ENCODE data around the gene CCDC12.
A peak's percentile ranks its signal among the peaks of the same experiment; 100 is the strongest.

CCDC12 gene

DNA sequence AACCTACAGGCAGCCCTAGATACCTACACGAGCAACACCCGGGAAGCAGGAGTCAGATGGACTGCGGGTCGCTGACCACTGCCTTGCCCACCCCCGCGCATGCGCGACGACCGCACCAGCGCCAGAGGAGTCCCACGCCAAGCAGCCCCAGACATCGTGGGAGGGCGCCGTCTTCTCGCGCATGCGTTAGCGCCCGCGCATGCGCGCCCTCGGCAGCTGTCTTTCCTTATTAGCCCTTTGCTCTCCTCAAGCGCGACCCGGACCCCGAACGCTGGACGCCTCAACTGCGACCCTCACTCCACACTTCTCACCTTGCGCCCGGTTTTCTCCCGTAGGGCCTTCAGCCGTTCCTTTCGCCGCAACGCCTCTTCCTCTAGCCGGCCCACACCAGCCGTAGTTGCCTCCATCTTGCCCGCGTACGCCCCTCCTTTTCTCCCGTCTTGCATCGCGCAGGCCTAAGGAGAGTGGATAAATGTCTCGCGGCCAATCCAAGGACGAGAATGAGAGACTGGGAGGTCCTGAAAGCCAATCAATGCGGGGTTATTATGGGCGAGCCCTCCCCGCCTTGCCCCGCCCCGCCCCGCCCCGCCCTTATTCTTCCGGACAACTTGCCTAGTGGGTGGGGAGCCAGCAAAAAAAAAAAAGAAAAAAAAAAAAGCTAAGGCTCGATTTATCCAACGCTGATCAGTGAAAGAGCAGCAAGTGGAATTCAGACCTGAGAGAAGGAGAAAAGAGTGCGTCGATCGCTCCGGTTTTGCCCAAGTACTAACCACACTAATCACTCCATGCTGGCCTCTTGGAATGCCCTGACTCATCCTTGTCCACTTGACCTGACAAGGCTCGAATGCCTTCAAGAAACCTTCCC is at the start of gene CCDC12:
CCDC12 (minus strand) TSS at position 420 of the 865 bp plus-strand sequence; CDS start at position 407, 13 bp downstream.
- peak; percentile 82 for DNase-seq

DNA sequence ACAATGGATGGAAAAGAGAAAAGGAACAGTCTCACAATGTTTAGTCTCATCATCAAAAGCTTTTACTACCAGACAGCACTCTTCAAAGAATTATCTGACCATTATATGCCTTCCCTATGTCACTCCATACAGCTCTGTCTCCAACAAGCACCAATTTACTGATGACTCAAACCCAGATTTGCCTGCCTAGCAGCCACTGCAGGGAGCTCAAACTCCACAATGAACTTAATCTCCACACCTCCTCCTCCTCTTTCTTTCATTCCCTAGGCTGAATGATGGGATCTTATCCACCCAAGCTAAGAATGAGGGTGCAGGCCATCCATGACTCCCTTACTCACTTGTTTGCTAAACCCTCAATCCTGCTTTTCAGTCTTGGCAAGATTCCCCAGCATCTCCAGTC is 48.4 kb upstream of the CCDC12 start:
- DNase-seq = no peak

DNA sequence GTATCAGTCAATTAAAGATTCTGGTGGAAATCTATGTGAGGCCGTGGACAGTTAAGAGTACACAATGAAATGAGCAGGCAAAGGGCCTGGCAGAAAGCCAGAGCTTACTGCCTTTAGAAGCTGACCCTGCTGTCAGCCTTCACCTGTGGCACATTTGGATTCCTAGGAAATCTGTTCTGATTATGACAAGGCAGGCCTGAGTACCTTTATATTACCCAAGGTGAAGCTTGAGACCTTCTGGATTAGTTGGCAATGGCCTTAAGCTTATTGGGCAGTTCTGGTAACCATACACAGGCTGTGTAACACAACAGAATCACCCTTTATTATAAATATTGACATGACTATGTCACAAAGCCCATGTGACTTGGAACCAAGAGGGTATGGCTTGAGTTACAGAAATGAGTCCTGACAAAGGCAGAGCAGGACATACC is 46.1 kb upstream of the CCDC12 start:
- no peak for DNase-seq

DNA sequence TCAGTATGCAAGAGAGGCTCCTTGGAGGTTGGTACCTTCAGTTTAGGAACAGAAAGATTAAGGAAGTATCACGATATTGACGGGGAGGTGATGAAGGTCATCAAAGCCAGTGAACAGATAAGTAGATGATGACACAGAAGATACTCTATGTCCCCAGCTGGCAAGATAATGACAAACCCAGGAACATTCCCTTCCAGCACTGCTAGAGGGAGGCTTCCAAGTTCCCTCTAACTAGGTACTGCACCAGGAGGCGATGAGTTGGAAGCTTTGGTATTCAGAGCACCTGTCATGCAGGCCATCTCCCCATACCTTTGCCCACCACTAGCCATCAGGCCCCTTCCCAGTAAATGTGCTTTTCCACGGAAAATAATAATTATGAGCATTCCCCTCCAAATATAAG is 43.8 kb upstream of the CCDC12 start:
- no peak for DNase-seq

DNA sequence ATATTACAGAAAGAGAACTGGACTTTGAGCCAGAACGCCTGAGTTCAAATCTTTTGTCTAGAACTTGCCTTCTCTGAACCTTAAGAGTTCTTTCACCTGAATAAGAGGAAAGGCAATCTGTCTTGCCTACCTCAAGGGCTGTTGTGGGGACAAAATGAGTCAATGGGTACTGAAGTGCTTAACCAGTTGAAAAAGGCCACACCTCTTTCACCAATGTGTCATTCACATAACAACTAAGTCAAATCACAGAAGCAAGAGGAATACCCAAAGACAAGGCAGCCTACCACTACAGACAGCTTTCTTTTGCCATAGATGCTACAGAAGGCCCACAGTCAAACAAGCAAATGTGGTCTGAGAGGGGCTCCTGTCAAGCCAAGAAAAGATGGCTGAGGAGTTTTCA is 42.7 kb upstream of the CCDC12 start:
- no peak for DNase-seq

DNA sequence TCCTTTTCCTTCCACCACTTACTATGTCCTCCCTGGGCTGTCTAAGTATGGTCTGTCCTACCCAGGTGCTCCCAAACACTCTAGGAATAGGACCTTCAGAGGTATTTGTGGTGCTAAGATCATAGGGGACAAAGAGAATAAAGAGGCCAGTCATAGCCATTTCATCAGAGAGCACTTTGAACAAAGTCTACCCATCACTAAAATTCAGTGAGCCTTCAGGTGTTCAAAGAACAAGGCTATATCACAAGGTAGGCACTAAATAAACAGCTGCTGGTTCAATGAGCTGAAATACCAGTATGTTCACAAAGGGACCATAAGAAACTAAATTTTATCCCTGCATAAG is 41.7 kb upstream of the CCDC12 start:
- no peak for DNase-seq

DNA sequence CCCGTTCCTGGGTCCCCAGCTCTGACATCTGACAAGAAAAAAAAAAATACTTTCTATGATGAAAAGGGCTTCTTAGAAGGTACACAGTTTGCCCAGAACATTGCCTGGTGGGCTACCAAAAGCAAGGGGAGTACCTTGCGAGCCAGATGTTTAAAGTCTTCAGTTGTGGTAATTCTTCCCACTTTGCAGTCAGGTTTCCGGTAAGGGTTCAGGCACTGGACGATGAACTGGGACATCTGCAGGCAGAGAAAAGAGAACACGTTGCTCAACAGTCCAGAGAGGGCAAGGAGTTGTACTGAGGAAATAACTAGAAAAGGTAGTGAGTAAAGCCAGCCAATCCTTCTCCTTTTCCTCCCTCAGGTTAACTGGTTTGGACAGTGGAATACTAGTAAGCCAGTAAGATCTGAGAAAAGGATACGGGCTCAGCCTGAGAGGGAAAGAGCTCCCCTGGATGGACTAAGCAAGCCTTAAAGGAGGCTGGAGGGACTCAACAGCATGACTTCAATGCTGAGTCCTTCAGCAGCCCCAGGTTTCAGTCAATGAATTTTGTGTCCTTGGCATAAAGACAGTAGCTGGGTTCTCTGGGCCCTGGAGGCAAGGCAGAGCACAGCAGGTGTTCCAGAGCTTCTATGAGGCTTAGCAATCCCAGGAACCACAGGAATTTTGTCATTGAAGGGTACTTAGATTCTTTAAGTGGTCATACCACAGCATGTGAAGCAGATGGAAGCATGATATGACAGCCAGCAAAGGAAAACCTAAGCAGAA is 41.1 kb upstream of the CCDC12 start:
- no peak for DNase-seq

DNA sequence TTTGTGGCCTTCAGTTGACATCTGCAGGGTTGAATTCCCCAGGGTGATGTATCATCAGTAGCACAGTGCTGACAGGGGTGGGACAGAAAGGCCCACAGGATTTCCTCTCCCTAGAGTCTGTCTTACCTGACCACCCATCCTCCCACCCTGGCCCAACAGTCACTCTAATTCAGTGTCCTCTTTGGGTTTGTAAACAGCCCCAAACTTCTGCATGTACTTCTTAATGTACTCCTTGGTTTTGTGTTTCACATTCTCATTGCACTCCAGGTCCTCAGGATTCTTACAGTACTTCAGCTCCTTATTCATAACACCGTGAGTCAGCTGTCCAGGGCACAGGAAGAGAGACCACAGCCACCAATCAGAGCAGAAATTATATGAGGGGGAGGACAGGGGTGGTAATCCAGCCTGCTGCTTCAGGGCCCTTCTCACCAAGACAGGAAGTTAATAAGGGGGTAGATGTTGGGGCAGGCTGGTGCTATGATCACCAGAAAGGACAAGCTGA is 40.4 kb upstream of the CCDC12 start:
- DNase-seq = no peak

DNA sequence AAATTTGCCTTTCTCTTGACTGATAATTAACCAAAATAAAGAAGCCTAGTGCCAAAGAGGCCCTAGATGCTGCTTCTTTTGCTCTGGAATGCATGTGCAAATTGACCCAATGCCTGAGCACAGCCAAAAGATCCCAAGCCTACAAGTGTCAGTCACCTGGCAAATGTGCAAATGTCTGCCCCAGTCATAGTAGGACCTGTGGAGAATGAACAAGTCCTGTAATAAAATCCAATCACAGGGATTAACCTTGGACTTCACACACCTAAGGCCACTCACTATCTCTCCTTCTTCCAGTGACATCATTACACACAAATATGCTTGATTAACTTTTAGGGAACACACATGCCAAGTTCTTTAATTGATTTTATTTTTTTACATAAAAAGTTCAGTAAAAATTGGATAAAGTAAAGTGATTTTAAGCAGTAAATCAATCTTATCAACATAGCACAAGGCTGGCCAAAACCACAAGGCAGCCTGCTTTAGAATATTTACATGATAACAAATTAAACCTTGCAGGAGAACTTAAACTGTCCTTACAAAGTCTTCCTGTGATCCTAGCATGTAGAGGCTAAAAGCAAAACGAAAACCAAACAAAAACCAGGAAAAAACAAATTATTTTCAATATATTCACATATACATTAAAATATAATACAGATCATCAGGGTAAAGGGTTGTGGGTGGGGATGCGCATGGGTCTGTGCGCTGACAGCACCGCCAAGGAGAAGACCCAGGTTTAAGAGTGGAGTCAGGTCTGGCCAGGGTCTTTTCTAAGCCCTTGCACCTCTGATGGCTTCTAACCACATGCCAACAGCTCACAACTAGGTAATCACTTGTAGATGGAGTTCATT is 39.8 kb upstream of the CCDC12 start:
- DNase-seq = no peak

DNA sequence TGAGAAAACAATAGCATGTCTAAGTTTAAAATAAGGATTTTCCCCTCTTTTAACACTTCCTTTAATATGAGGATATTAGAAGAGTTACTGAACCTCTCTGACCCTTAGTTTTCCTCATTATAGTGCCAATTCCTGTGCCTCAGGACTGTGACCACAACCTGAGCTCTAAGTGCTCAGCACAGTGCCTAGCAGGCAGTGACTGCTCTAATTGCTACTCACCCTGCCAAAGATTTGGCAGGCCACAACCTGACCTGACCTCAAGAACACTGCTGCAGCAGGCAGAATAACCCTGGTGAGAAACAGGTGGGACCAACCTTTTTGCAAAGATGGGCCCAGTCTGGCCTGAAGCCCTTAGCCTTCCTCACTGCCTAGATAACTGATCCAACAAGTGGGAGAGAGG is 38.6 kb upstream of the CCDC12 start:
- no peak for DNase-seq

DNA sequence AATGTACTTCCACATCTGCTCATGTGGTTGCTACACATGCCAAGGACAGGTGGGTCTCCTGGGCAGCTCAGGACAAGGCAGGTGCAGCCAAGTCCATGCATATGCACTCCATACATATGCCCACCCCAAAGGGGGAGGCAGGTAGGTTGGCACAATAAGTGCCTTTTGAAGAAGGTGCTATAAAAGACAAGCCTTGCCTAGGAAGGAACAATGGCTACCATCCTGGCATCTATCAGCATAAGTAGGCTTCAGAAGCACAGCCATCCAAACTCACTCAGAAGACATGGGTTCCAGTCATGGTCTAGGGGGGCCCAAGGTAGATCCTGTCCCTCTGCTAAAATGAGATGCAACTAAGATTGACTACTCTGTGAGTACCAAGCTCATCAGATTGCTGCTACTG is 37.5 kb upstream of the CCDC12 start:
- DNase-seq = no peak

DNA sequence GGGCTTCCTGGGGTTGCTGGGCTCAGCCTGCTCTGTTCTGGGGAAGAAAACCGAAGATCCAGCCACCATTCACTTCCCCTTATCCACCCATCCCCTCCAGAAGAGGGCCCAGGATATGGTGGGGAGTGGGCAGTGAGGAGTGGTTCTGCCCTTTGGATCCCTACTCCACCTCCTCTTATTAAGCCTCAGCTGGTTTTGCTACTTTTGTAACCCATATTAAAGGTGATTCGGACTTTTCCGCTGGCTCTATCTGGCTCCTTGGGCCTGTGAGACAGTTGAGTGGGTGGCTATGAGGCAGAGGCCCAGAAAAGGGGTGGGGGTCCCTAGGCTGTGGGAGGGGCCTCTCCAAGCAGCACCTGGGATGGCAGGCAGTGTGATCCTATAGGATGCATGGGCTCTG is 36.7 kb upstream of the CCDC12 start:
- no peak for DNase-seq

DNA sequence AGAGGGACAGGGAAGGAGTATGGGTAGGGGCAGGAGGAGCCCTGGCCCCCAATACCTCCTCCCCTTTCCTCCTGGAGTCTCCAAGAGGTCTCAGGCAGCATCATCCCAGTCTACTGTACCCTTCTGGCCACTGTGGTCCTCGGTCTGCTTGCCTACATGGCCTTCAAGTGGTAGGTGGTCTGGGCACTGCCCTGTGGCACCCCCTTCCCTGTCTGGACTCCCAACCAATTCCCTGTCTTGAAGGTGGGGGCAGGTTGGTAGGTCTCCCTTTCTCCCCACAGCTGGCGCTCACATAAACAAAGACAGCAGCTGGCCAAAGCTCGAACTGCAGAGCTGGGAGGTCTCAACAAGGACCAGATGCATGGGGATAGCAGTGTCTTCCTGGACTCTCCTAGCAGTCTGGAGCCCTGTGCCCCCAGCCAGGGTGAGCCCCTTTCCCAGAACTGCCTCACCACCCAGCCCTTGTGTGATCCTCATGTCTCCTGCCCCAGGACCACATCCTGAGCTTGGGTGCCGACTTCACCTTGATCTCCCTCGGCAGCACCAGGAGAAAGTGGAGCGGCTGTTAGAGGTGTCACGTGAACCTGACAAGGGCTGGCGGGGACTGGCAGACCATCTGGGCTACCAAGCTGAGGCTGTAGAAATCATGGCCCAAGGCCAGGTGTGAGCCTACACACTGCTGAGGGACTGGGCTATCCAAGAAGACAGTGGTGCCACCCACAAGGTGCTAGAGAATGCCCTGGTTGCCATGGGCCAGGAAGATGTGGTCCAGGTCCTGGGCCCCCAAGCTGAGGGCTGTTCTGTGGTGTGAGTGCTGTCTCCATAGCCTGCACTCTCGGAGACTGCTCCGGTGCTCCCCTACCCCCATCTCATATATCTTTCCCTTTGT is 36.0 kb upstream of the CCDC12 start:
- DNase-seq = peak; percentile 65

DNA sequence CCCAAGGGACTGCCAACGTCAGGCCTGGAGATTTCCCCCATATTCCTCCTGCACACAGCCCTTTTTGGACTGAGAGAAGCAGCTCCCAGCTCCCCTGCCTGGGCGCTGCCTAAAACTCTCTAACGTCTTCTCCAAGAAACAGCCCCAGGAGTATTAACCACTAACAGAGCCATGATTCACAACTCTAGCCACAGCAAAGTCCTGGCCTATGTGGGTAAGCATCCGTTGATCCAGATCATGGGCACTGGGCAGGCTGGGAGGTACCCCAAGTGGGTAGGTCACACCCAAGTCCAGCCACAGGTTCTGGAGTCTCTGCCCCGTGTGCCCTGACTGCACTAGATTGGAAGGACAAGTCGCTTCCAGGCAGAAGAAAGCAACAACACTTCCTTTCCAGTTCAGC is 34.8 kb upstream of the CCDC12 start:
- DNase-seq = no peak

DNA sequence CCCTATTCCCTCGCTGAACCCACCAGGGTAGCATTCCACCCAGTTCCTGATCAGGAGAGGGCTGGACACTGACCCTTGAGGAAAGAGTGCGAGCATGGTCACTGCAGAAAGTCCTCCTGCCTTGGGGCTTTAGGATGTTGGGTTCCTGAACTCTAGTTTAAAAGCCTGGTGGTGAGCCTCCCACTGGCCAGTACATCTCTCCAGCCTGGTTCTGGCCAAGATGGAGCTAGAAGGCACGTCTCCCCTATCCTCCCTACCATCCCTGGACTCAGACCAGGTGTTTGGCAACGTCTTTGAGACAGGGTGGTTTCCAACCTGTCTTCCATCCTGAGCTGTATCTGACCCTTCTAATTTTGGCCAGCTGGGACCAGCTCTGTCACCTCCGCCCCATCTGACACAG is 34.4 kb upstream of the CCDC12 start:
- no peak for DNase-seq

DNA sequence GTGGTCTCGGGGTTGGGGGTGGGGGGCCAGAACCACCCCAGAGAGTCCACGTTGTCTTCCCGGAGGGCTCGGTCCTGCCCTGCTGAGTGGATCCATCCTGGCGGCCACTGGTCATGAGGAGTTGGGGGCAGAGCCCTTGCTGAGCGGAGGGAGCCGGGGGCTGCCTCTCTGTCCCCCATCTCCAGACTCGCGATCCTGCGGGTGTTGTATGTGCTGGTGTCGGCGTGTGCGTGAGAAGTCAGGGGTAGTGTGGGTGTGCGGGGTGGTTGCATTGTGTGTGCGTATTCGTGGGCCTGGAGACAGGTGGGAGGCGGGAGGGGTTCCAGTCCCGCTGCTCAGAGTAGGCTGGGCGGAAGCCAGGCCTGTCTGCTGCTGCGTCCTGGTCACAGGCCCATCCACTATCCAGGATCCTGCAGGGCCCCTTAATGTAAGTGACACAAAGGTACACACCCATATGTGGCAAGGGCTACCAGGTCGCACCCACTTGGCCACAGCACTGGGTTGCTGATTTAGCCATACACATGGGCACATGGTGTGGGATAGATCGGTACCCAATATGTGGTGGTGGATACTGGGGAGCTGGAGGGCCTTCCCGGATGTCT is 33.7 kb upstream of the CCDC12 start:
- no peak for DNase-seq

DNA sequence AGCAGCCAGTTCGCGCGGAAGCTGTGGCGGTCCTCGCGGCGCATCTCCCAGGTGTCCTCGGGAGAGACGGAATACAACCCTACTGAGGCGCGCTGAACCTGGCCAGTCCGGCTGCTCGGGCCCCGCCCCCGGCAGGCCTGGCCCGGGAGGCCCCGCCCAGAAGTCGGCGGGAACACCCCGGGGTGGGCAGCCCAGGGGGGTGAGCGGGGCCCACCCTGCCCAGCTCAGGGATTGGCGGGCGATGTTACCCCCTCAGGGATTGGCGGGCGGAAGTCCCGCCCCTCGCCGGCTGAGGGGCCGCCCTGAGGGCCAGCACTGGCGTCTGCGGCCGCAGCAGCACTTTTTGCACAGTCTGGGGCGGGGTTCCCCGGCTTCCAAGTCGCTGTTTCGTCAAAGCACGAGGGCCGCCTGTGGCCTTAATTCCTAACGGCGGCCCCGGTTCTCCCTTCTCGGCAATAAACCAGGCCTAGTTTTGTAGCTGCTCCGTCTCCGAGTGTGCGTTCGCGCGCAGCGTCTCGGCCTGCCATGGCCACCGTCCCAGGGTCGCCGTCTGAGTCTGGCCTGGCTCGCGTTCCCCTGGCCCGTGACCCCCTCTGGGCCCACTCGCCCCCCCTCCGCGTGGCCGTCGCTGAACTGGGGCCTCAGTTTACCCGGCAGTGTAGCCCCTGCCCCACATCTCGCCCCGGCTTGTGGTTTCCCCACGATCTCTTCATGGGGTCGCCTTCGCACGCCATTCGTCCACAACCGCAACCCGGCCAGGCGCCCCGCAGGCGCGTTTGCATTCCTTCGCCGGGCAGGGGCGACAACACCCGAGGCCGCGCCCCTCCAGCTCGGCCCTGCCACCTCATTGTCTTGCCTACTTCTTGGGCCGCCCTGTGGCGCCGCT is 32.9 kb upstream of the CCDC12 start:
- no peak for DNase-seq

DNA sequence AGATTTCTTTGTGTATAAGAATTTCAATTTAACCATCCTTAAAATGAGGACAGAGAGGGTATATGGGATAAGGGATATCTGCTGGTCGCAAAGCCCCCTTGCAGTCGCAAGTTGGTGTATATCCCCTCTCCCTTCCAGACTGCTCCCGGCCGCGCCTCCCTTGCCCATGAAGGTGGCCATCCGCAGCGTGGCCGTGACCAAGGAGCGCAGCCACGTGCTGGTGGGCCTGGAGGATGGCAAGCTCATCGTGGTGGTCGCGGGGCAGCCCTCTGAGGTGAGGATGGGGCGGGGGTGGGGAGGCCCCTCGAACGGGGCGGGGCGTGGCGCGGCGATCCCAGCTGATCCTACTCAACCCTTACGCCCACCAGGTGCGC is 32.3 kb upstream of the CCDC12 start:
- DNase-seq = no peak

DNA sequence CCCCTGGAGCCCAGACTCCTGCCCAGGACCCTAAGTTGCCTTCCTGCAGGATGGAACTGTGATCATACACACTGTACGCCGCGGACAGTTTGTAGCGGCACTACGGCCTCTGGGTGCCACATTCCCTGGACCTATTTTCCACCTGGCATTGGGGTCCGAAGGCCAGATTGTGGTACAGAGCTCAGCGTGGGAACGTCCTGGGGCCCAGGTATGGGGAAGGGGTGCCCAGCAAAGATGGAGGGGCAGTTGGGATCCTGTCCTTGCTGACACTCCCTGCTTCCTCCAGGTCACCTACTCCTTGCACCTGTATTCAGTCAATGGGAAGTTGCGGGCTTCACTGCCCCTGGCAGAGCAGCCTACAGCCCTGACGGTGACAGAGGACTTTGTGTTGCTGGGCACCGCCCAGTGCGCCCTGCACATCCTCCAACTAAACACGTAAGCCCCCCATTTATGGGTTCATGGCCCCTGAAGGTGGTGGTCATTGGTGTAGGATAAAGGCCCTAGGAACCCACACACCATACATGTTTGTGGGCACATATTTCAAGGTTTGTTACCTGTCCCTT is 31.8 kb upstream of the CCDC12 start:
- DNase-seq = no peak

DNA sequence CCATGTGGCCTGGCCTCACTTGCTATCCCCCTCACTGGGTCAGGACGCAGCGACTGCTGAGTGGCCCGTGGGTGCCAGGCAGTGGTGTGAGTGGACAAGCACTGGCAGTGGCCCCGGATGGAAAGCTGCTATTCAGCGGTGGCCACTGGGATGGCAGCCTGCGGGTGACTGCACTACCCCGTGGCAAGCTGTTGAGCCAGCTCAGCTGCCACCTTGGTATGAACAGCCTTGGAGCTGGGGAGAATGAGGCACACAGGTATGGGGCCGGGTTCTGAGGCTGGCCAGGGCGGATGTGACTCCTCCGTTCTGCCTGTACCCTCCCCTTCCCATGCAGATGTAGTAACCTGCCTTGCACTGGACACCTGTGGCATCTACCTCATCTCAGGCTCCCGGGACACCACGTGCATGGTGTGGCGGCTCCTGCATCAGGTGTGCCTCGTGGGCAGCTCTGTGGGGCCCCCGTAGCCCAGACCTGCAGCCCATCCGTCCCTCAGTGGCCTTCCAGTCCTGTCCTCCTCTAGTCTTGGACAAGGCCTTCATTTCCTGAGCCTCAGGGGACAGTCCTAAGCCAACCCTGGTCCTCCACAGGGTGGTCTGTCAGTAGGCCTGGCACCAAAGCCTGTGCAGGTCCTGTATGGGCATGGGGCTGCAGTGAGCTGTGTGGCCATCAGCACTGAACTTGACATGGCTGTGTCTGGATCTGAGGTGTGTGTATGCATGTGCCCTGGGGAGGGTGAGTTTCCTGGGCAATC is 31.1 kb upstream of the CCDC12 start:
- no peak for DNase-seq
